GM12892 (cell line): ENCODE results near the gene SETD6.

ENCODE experiments used
- POLR2AphosphoS5 ChIP-seq: IDR thresholded peaks from 2 replicates; pipeline ENCODE4 v1.6.1; 2011; ENCODE audit warnings: low read depth, low read length, control low read depth
- TAF1 ChIP-seq: IDR thresholded peaks from 2 replicates; pipeline ENCODE4 v1.6.1; 2011; ENCODE audit warnings: low read depth, mild to moderate bottlenecking, control low read depth, low read length, borderline replicate concordance

GRCh38 chr16:58494981-58495520 is 20.3 kb upstream of the SETD6 start:
- TF ChIP-seq TAF1 (no peak), POLR2AphosphoS5 (no peak)
